GM18499 (cell line): Measurements from ENCODE around the gene MSH4.
A peak's percentile ranks its signal among the peaks of the same experiment; 100 is the strongest.
"Not testable (repeated sequence)": the region's sequence is repeated elsewhere in the genome, so short reads cannot be mapped to it uniquely, and the experiment has no call there.

Source experiments
- ATAC-seq: cut with Tn5 transposase; IDR thresholded peaks from one replicate; pipeline ENCODE4 v1.9.1; 2021; ENCODE audit warnings: moderate number of reproducible peaks; ENCODE audit not compliant: insufficient read depth, unreplicated experiment

Gene MSH4

DNA sequence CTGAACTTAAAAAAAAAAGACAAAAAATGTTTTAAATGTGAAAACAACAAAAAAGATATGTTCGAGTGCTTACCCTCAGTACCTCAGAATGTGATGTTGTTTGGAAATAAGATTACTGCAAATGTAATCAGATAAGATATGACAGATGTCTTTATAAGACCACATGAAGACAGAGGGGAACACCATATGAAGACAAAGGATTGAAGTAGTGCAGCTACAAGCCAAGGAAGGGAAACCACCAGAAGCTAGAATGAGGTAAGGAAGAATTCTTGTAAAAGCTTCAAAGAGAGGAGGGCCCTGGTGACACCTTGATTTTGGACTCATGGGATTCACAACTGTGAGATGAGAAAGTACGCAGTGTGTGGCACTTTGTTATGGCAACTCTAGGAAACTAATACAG is 120.2 kb downstream of the MSH4 start:
- no peak for ATAC-seq

GRCh38 chr1:75922698-75923097 is 126.0 kb downstream of the MSH4 start:
- ATAC-seq: no peak

- ATAC-seq: no peak
These were observed 135.6 kb downstream of the MSH4 start, which contains the start of gene ASB17 for GRCh38 chr1:75932304-75932703. TSS of gene ASB17 (minus strand) at chr1:75932404. CDS start at chr1:75932291, 113 bp downstream.

GRCh38 chr1:75937034-75937433 is 140.4 kb downstream of the MSH4 start:
- ATAC-seq: peak; percentile 64

DNA sequence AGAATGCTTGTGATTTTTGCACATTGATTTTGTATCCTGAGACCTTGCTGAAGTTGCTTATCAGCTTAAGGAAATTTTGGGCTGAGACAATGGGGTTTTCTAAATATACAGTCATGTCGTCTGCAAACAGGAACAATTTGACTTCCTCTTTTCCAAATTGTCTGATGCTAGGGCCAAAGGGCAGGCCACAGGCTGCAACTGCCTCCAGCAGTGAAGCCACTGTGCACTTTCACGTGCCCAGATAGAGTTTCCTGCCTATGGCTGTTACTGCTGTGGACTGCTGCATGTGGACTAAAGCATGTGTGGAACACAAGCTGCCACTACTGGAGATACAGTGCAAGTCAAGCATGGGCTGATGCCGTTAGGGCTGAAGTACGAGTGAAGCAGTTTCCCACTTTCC is 146.4 kb downstream of the MSH4 start:
- ATAC-seq: not testable (repeated sequence)

DNA sequence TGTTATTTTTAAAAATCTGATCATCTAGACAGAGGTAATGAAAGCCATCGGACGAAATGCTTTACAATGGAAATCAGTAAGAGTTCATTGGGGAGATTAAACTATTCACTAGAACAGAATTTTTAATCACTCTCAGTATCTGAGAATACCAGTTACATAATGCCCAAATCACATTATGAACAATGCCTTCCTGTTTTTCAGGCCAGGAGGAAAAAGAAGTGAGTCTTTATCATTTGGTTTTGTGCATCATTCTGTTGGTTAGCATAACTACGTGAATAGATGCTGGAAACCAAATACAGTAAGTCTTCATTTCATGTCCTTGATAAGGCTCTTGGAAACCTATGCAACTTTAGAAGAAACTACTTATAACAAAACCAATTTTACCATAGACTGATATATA is 153.5 kb downstream of the MSH4 start:
- no peak for ATAC-seq

DNA sequence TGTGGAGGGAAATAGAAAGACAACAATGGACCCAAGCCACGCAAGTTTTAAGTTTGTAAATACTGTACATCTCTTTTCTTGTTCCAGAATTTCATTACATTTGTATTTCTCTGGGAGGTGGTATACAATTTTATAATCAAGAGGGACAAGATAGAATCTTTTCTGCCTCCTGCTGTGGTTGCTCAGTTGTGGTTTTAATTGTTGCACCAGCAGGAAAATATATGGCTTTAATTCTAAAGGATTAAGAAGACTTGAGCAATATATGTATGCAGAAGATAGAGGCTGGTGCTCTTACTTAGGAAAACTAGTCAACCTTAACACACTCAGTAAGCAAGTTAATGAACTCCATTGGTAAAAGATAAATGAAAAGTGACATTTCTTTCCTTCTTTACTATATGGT is 155.3 kb downstream of the MSH4 start:
- no peak for ATAC-seq

DNA sequence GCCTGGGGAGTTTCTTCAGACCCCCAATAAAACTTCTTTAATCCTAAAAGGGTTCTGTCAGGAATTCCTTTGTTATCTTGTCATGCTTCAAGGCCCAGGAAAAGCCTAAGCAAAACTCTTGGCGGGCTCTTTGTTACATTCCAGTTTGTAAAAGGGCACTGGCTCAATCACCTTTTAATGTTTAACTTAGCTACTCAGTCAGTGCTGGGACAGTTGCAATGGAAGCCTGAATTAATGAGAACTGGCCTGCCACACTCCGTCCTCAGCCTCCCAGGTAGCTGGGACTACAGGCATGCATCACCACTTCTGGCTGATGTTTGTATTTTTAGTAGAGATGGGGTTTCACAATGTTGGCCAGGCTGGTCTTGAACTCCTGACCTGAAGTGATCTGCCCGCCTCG is 156.8 kb downstream of the MSH4 start:
- ATAC-seq: no peak

DNA sequence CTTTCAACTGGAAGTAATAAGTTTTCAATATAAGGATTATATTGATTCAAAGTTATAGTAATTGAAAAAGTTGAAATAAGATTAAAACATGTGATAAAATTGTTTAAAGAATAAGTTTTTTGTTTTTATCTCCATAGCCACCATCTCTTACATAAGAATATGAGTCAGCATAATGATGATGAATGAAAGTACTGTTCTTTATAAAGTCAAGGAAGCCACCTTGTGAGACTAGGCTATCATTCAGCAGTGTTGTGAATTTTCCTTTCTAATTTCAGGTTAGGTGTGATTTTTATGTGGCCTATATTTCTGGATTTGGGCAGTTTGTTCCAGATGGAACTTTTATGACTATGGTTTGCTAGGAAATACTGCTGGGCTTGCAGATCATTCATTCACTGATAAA is 157.9 kb downstream of the MSH4 start:
- ATAC-seq: no peak
